Sigmoid colon (tissue), 7 donors: ENCODE data around the gene XPO1. TPM values are rescaled to one million over a fixed set of nuclear protein-coding genes. Genes with fewer than 3 reads are reported as not detected.

ENCODE experiments used
- DNase-seq: peaks from one replicate; pipeline ENCODE4 v3.0.0-alpha.2; 2019
- H3K27ac ChIP-seq, 4 donors: fragments of 200-600 bp; sonication (generic); one replicate each; pipeline ENCODE4 v1.5.1; 2016 to 2019; ENCODE audit warnings: mild to moderate bottlenecking in 1 of 4
- H3K27me3 ChIP-seq, 3 donors: fragments of 200-600 bp; sonication (generic); one replicate each; pipeline ENCODE4 v1.5.1; 2019; ENCODE audit warnings: mild to moderate bottlenecking in 1 of 3
- H3K36me3 ChIP-seq, 4 donors: fragments of 200-600 bp; sonication (generic); one replicate each; pipeline ENCODE4 v1.5.1; 2016 to 2019
- H3K4me1 ChIP-seq, 4 donors: fragments of 200-600 bp; sonication (generic); one replicate each; pipeline ENCODE4 v1.5.1; 2017 to 2019
- H3K4me3 ChIP-seq, 4 donors: fragments of 200-600 bp; sonication (generic); one replicate each; pipeline ENCODE4 v1.5.1; 2017 to 2019; ENCODE audit warnings: mild to moderate bottlenecking in 2 of 4, moderate library complexity in 1 of 4
- H3K9me3 ChIP-seq, 4 donors: fragments of 200-600 bp in 3 of 4; sonication (generic) in 3 of 4; one replicate each; pipeline versions ENCODE4 v1.5.1 to v1.6.1; 2013 to 2019
- EP300 ChIP-seq, 4 donors: sonication (generic); formaldehyde crosslinking; IDR thresholded peaks; one replicate each; pipeline ENCODE4 v1.6.1; 2017; ENCODE audit warnings: antibody characterized with exemption in 4 of 4
- POLR2A ChIP-seq, 2 donors: fragments of 450-650 bp; IDR thresholded peaks; one replicate each; pipeline ENCODE4 v1.6.1; 2016; ENCODE audit warnings: antibody characterized with exemption in 2 of 2, mild to moderate bottlenecking in 2 of 2, moderate library complexity in 2 of 2
- POLR2AphosphoS5 ChIP-seq, 4 donors: sonication (generic); formaldehyde crosslinking; IDR thresholded peaks; one replicate each; pipeline ENCODE4 v1.6.1; 2017; ENCODE audit warnings: antibody characterized with exemption in 4 of 4
- WGBS, 2 donors: extraction: QIAGEN DNeasy Blood & Tissue Kit; methylation state at CpG; one replicate each; pipeline ENCODE4 v1.1.7; 2013; 5-methylcytosine and 5-hydroxymethylcytosine counted together
- intact Hi-C: fragments of 100-400 bp; cut with DNase I; formaldehyde crosslinking; loops from one replicate; pipeline ENCODE4 v1.15.1; 2023
- polyA plus RNA-seq, 3 donors: library from polyadenylated mRNA; stranded (reverse); fragments of 200-250 nt; gene quantifications; one replicate each; pipeline ENCODE4 v1.2.3, GENCODE V29; 2013
- total RNA-seq, 4 donors: library from RNA; depleted of rRNA; stranded (reverse); fragments of >200 nt; gene quantifications; one replicate each; pipeline ENCODE4 v1.1.0, GENCODE V29; 2016
- TF ChIP-seq, protein P1 (sequence below), 4 experiments: fragments of 450-650 bp in 3 of 4; fragments of 200-600 bp in 1 of 4; IDR thresholded peaks; one replicate each; pipeline ENCODE4 v1.5.1; 2016 to 2019; ENCODE audit warnings: antibody characterized with exemption in 4 of 4, mild to moderate bottlenecking in 3 of 4, moderate library complexity in 2 of 4
- donor health status: healthy with polysubstance abuse.
- donor health status: Bipolar disorder and iron deficiency.
- donor health status: healthy.

The XPO1 gene
- total and polyA plus RNA-seq, 7 donors: 23.4 to 460 (median 90.6) TPM

DNA sequence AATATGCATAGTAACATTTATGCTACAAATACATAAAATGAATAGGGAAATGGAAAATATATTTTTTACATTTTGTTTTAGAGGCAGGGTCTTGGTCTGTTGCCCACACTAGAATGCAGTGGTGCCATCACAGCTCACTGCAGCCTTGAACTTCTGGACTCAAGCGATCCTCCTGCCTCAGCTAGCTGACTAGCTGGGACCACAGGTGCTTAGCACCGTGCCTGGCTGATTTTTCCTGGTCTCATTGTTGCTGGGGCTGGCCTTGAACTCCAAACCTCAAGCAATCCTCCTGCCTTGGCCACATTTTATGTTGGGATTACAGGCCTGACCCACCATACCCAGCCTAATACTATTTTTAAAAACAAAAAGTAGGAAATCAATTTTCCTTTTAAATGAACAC is 33.2 kb downstream of the XPO1 start:
- TF ChIP-seq, protein P1, sequence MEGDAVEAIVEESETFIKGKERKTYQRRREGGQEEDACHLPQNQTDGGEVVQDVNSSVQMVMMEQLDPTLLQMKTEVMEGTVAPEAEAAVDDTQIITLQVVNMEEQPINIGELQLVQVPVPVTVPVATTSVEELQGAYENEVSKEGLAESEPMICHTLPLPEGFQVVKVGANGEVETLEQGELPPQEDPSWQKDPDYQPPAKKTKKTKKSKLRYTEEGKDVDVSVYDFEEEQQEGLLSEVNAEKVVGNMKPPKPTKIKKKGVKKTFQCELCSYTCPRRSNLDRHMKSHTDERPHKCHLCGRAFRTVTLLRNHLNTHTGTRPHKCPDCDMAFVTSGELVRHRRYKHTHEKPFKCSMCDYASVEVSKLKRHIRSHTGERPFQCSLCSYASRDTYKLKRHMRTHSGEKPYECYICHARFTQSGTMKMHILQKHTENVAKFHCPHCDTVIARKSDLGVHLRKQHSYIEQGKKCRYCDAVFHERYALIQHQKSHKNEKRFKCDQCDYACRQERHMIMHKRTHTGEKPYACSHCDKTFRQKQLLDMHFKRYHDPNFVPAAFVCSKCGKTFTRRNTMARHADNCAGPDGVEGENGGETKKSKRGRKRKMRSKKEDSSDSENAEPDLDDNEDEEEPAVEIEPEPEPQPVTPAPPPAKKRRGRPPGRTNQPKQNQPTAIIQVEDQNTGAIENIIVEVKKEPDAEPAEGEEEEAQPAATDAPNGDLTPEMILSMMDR (IDR thresholded peaks at IDR 0.05): no peak
- TF ChIP-seq POLR2A (IDR thresholded peaks at IDR 0.05): no peak
- no peak for TF ChIP-seq EP300 (IDR thresholded peaks at IDR 0.05)
- TF ChIP-seq POLR2AphosphoS5 (IDR thresholded peaks at IDR 0.05): no peak
- 93 to 96% methylated on average over 2 of the region's 2 CpGs for WGBS, 2 donors
- Histone ChIP-seq H3K27ac (no peak overlapping the region), H3K4me1 (no peaks in the 10 kb centered on the region), H3K4me3 (no peak overlapping the region), H3K27me3 (no peaks in the 10 kb centered on the region), H3K36me3 (peaks cover 0 to 43% (median 2%) of the 10 kb centered on the region in 4 donors), H3K9me3 (no peaks in the 10 kb centered on the region)
- intact Hi-C loops: no loop called here
- DNase-seq: no peak

DNA sequence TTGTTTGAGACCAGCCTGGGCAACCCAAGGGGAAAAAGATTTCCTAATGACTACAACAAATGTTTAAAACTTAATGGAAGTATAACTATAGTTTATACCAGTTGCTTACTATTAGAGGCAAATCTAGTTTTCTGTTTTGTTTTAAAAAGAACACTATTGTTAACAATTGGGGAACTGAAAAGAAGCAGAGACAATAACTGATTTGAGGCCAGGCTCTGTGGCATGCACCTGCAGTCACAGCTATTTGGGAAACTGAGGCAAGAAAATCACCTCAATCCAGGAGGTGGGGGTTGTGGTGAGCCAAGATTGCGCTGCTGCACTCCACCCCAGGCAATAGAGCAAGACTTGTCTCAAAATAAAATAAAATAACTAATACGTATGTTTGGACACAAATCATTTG is 39.1 kb downstream of the XPO1 start:
- TF ChIP-seq POLR2A (IDR thresholded peaks at IDR 0.05) (no peak), EP300 (IDR thresholded peaks at IDR 0.05) (no peak), POLR2AphosphoS5 (IDR thresholded peaks at IDR 0.05) (no peak)
- TF ChIP-seq, protein P1 (IDR thresholded peaks at IDR 0.05): no peak
- H3K9me3 ChIP-seq: no peaks in the 10 kb centered on the region
- peaks cover 14 to 76% (median 33%) of the 10 kb centered on the region in 4 donors for H3K36me3 ChIP-seq
- H3K4me3 ChIP-seq: no peak overlapping the region
- DNase-seq: no peak
- H3K27ac ChIP-seq: no peak overlapping the region
- WGBS, 2 donors: 95 to 96% methylated on average over 2 of the region's 2 CpGs
- H3K4me1 ChIP-seq: no peaks in the 10 kb centered on the region
- no peaks in the 10 kb centered on the region for H3K27me3 ChIP-seq
- intact Hi-C loops: loop anchor here (1.0 kb wide), 1 partner anchor 14 kb away; no protein-coding TSS in a partner anchor

DNA sequence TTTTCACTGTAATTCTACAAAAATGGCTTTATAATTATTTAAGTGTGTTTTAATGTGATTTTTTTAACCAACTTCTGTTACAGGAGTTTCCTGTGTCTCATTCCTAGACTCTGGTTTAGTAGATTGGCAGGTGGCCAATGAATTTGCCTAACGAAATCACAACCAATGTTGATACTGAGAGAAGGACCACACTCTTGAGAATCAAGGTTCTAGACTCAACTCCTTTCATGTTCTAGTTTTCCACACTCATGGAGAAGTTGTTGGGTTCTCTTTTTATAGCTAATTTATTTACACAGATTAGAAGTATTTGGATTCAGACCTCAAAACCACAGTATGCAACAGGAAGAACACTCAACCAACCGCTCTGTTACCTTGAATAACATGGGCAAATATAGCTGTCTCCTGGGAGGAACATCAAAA is 44.6 kb downstream of the XPO1 start:
- WGBS, 2 donors: 48 to 71% methylated on average over 2 of the region's 2 CpGs
- intact Hi-C loops: no loop called here
- no peak for TF ChIP-seq POLR2A (IDR thresholded peaks at IDR 0.05)
- TF ChIP-seq EP300 (IDR thresholded peaks at IDR 0.05): no peak
- TF ChIP-seq, protein P1 (IDR thresholded peaks at IDR 0.05): no peak
- no peak for TF ChIP-seq POLR2AphosphoS5 (IDR thresholded peaks at IDR 0.05)
- Histone ChIP-seq H3K36me3 (peaks cover 20 to 100% (median 68%) of the 10 kb centered on the region in 4 donors), H3K4me1 (peaks cover 0 to 4% (median 0%) of the 10 kb centered on the region in 4 donors), H3K27me3 (no peaks in the 10 kb centered on the region), H3K27ac (no peak overlapping the region), H3K4me3 (no peak overlapping the region), H3K9me3 (no peaks in the 10 kb centered on the region)
- DNase-seq: no peak

GRCh38 chr2:61492476-61492875 is 45.7 kb downstream of the XPO1 start:
- Histone ChIP-seq H3K4me1 (peaks cover 0 to 5% (median 0%) of the 10 kb centered on the region in 4 donors), H3K4me3 (no peak overlapping the region), H3K9me3 (no peaks in the 10 kb centered on the region), H3K36me3 (peaks cover 20 to 100% (median 67%) of the 10 kb centered on the region in 4 donors), H3K27me3 (no peaks in the 10 kb centered on the region), H3K27ac (no peak overlapping the region)
- no peak for DNase-seq
- intact Hi-C loops: no loop called here
- 91 to 97% methylated on average over 2 of the region's 2 CpGs for WGBS, 2 donors
- TF ChIP-seq POLR2A (IDR thresholded peaks at IDR 0.05) (no peak), EP300 (IDR thresholded peaks at IDR 0.05) (no peak), POLR2AphosphoS5 (IDR thresholded peaks at IDR 0.05) (no peak)
- TF ChIP-seq, protein P1 (IDR thresholded peaks at IDR 0.05): no peak

DNA sequence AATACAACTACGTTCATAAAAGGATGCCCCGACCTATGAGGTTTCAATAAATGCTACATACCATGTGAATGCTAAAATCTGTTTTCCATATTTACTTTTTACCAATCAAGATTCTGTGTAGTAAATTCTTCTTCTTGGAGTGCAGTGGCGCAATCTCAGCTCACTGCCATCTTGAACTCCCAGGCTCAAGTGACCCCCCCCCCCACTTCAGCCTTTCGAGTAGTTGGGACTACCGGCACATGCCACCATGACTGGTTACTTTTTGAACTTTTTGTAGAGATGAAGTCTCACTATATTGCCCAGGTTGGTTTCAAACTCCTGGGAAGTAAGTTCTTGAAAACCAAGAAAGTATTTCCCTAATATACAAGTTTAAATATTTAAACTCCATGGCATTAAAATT is 52.9 kb downstream of the XPO1 start:
- Histone ChIP-seq H3K9me3 (no peaks in the 10 kb centered on the region), H3K4me3 (no peak overlapping the region), H3K36me3 (peaks cover 7 to 100% (median 51%) of the 10 kb centered on the region in 4 donors), H3K27me3 (no peaks in the 10 kb centered on the region), H3K27ac (no peak overlapping the region), H3K4me1 (peaks cover 0 to 5% (median 0%) of the 10 kb centered on the region in 4 donors)
- 95 to 99% methylated on average over 5 of the region's 5 CpGs for WGBS, 2 donors
- intact Hi-C loops: no loop called here
- TF ChIP-seq POLR2A (IDR thresholded peaks at IDR 0.05) (no peak), POLR2AphosphoS5 (IDR thresholded peaks at IDR 0.05) (no peak), EP300 (IDR thresholded peaks at IDR 0.05) (no peak)
- TF ChIP-seq, protein P1 (IDR thresholded peaks at IDR 0.05): no peak
- DNase-seq: no peak
